ENCODE results near the gene KLHL41. TPM values are rescaled to one million over a fixed set of nuclear protein-coding genes. Genes with fewer than 3 reads are reported as not detected.

The KLHL41 gene
- total RNA-seq, 2 donors from 2014 or later: 44.0 to 122 TPM

GRCh38 chr2:169468841-169469240, 40.7 kb upstream of the KLHL41 start:
- H3K4me3 ChIP-seq: no peak overlapping the region
- H3K4me1 ChIP-seq: no peaks in the 10 kb centered on the region
- H3K9me3 ChIP-seq: no peaks in the 10 kb centered on the region
- no peak overlapping the region for H3K27ac ChIP-seq
- DNase-seq (ENCODE audit: low spot score): no peak
- H3K36me3 ChIP-seq: no peaks in the 10 kb centered on the region
- no peak for TF ChIP-seq CTCF (IDR thresholded peaks at IDR 0.05)
- no peaks in the 10 kb centered on the region for H3K27me3 ChIP-seq

GRCh38 chr2:169469952-169470572, 39.4 kb upstream of the KLHL41 start:
- Histone ChIP-seq H3K9me3 (no peaks in the 10 kb centered on the region), H3K27ac (no peak overlapping the region), H3K36me3 (no peaks in the 10 kb centered on the region), H3K4me1 (no peaks in the 10 kb centered on the region), H3K4me3 (no peak overlapping the region), H3K27me3 (no peaks in the 10 kb centered on the region)
- no peak for DNase-seq (ENCODE audit: low spot score)
- no peak for TF ChIP-seq CTCF (IDR thresholded peaks at IDR 0.05)

GRCh38 chr2:169472249-169472648, 37.3 kb upstream of the KLHL41 start:
- no peak overlapping the region for H3K4me3 ChIP-seq
- no peaks in the 10 kb centered on the region for H3K27me3 ChIP-seq
- no peaks in the 10 kb centered on the region for H3K4me1 ChIP-seq
- DNase-seq (ENCODE audit: low spot score): no peak
- H3K36me3 ChIP-seq: no peaks in the 10 kb centered on the region
- H3K27ac ChIP-seq: no peak overlapping the region
- H3K9me3 ChIP-seq: no peaks in the 10 kb centered on the region
- TF ChIP-seq CTCF (IDR thresholded peaks at IDR 0.05): no peak

- no peak overlapping the region for H3K27ac ChIP-seq
Measured at GRCh38 chr2:169476459-169476858, 33.0 kb upstream of the KLHL41 start.

GRCh38 chr2:169478339-169478738, 31.2 kb upstream of the KLHL41 start:
- H3K36me3 ChIP-seq: peaks cover 10% of the 10 kb centered on the region
- H3K4me1 ChIP-seq: peaks cover 0 to 12% of the 10 kb centered on the region in 2 donors
- H3K9me3 ChIP-seq: no peaks in the 10 kb centered on the region
- peak overlapping the region in 1 of 2 donors; percentile 59 for H3K27ac ChIP-seq
- no peak for TF ChIP-seq CTCF (IDR thresholded peaks at IDR 0.05)
- no peak for DNase-seq (ENCODE audit: low spot score)
- H3K27me3 ChIP-seq: no peaks in the 10 kb centered on the region
- no peak overlapping the region for H3K4me3 ChIP-seq

More at GRCh38 chr2:169476459-169476858, 33.0 kb upstream of the KLHL41 start:
- Histone ChIP-seq H3K4me3 (no peak overlapping the region), H3K36me3 (no peaks in the 10 kb centered on the region), H3K27me3 (no peaks in the 10 kb centered on the region), H3K4me1 (peaks cover 0 to 12% of the 10 kb centered on the region in 2 donors), H3K9me3 (no peaks in the 10 kb centered on the region)
- DNase-seq (ENCODE audit: low spot score): no peak
- no peak for TF ChIP-seq CTCF (IDR thresholded peaks at IDR 0.05)

- TF ChIP-seq CTCF (IDR thresholded peaks at IDR 0.05): no peak
- H3K36me3 ChIP-seq: peaks cover 14% of the 10 kb centered on the region
- no peaks in the 10 kb centered on the region for H3K9me3 ChIP-seq
- no peaks in the 10 kb centered on the region for H3K27me3 ChIP-seq
- DNase-seq (ENCODE audit: low spot score): no peak
- H3K27ac ChIP-seq: peak overlapping the region; percentile 59 to 72
- peak overlapping the region; percentile 55 to 77 for H3K4me3 ChIP-seq
- H3K4me1 ChIP-seq: peaks cover 0 to 12% of the 10 kb centered on the region in 2 donors
Measured at GRCh38 chr2:169478745-169479256, 30.7 kb upstream of the KLHL41 start.

Data from right atrium auricular region (tissue), 2 donors.